GM23248 (cell line): ENCODE measurements around the gene PGLYRP3. TPM values are rescaled to one million over a fixed set of nuclear protein-coding genes. Genes with fewer than 3 reads are reported as not detected.
A peak's percentile ranks its signal among the peaks of the same experiment; 100 is the strongest.

Source experiments
- DNase-seq: peaks from one replicate; pipeline ENCODE4 v3.0.0-alpha.2; 2015
- H2AFZ ChIP-seq: fragments of 200-600 bp; sonication (generic); 2 replicates; pipeline ENCODE4 v1.6.1; 2016; ENCODE audit warnings: antibody characterized with exemption
- H3F3A ChIP-seq: fragments of 200-600 bp; sonication (generic); 2 replicates; pipeline ENCODE4 v1.6.1; 2016; ENCODE audit warnings: mild to moderate bottlenecking, antibody characterized with exemption, mixed run types; ENCODE audit not compliant: insufficient read depth
- H3K27ac ChIP-seq: fragments of 200-600 bp; sonication (generic); 2 replicates; pipeline ENCODE4 v1.5.1; 2016; ENCODE audit warnings: mild to moderate bottlenecking
- H3K27me3 ChIP-seq: fragments of 200-600 bp; sonication (generic); replicated peaks from 2 replicates; pipeline ENCODE4 v1.6.1; 2016; ENCODE audit warnings: mild to moderate bottlenecking; ENCODE audit not compliant: insufficient read depth
- H3K36me3 ChIP-seq: fragments of 200-600 bp; sonication (generic); 2 replicates; pipeline ENCODE4 v1.6.1; 2016; ENCODE audit warnings: low read depth, mild to moderate bottlenecking
- H3K4me1 ChIP-seq: fragments of 200-600 bp; sonication (generic); 2 replicates; pipeline ENCODE4 v1.6.1; 2016; ENCODE audit warnings: mild to moderate bottlenecking; ENCODE audit not compliant: insufficient read depth
- H3K4me2 ChIP-seq: fragments of 200-600 bp; sonication (generic); one replicate; pipeline ENCODE4 v1.6.1; 2016; ENCODE audit warnings: mild to moderate bottlenecking; ENCODE audit not compliant: unreplicated experiment
- H3K4me3 ChIP-seq: fragments of 200-600 bp; sonication (generic); 2 replicates; pipeline ENCODE4 v1.5.1; 2016; ENCODE audit warnings: mild to moderate bottlenecking
- H3K79me2 ChIP-seq: fragments of 200-600 bp; sonication (generic); 2 replicates; pipeline ENCODE4 v1.6.1; 2016; ENCODE audit warnings: mild to moderate bottlenecking; ENCODE audit not compliant: insufficient read depth
- H3K9ac ChIP-seq: fragments of 200-600 bp; sonication (generic); 2 replicates; pipeline ENCODE4 v1.6.1; 2016; ENCODE audit warnings: mild to moderate bottlenecking
- H3K9me2 ChIP-seq: fragments of 200-600 bp; sonication (generic); 2 replicates; pipeline ENCODE4 v1.6.1; 2016; ENCODE audit warnings: mixed run types, mild to moderate bottlenecking, moderate library complexity; ENCODE audit not compliant: insufficient read depth
- H3K9me3 ChIP-seq: fragments of 200-600 bp; sonication (generic); one replicate; pipeline ENCODE4 v1.6.1; 2017; ENCODE audit warnings: low read depth
- H4K20me1 ChIP-seq: fragments of 200-600 bp; sonication (generic); 2 replicates; pipeline ENCODE4 v1.6.0; 2016; ENCODE audit not compliant: insufficient read depth
- EZH2 ChIP-seq: fragments of 200-600 bp; sonication (generic); IDR thresholded peaks from 2 replicates; pipeline ENCODE4 v1.6.1; 2018; ENCODE audit warnings: antibody characterized with exemption, mild to moderate bottlenecking; ENCODE audit not compliant: insufficient read depth, poor library complexity, severe bottlenecking
- EZH2phosphoT487 ChIP-seq: fragments of 200-600 bp; sonication (generic); IDR thresholded peaks from 2 replicates; pipeline ENCODE4 v1.6.1; 2018; ENCODE audit warnings: antibody characterized with exemption, moderate library complexity, mild to moderate bottlenecking, low read depth; ENCODE audit not compliant: insufficient read depth
- WGBS, 2 experiments: methylation state at CpG; one replicate each; pipeline ENCODE4 v1.1.6; 2015 to 2017; ENCODE audit warnings: low lambda C conversion rate in 2 of 2, low coverage in 1 of 2; ENCODE audit errors: missing lambda C conversion rate in 2 of 2; 5-methylcytosine and 5-hydroxymethylcytosine counted together
- in situ Hi-C: fragments of 300-500 bp; cut with MboI; formaldehyde crosslinking; loops from 2 replicates; pipeline ENCODE4 v1.15.0; 2020
- polyA plus RNA-seq: library from polyadenylated mRNA; unstranded; fragments of >200 nt; fragmentation: Nextera tagmentation; extraction: Ambion mirVana; gene quantifications from 2 replicates; pipeline ENCODE4 v1.2.1, GENCODE V29; 2016
- total RNA-seq: library from RNA; depleted of rRNA; stranded (reverse); fragments of >200 nt; shearing (Covaris generic); gene quantifications from 2 replicates; pipeline ENCODE4 v1.2.3, GENCODE V29; 2014

PGLYRP3 gene
- total and polyA plus RNA-seq, 2 experiments from 2014 or later: not detected

- TF ChIP-seq EZH2phosphoT487 (no peak), EZH2 (no peak)
- peaks cover 28% of the 10 kb centered on the region for H3K27me3 ChIP-seq
- no peaks in the 10 kb centered on the region for H3K79me2 ChIP-seq
- H3K4me1 ChIP-seq: 0 out of 2 replicates have a peak, but pooled peaks cover 4% of the 10 kb centered on the region
- H3K27ac ChIP-seq: no peak within 1 kb of the TSS
- H3K4me3 ChIP-seq: no peak within 1 kb of the TSS
- 88% methylated on average over 3 of the region's 3 CpGs for WGBS, 2 experiments
- H3K9ac ChIP-seq: no peak within 1 kb of the TSS
- no peaks in the 10 kb centered on the region for H3K9me2 ChIP-seq
- DNase-seq: peak; percentile 4
- no peaks in the 10 kb centered on the region for H3K36me3 ChIP-seq
- no peak within 1 kb of the TSS for H3K4me2 ChIP-seq
- H2AFZ ChIP-seq: no peak within 1 kb of the TSS
- H4K20me1 ChIP-seq: no peaks in the 10 kb centered on the region
- no peaks in the 10 kb centered on the region for H3K9me3 ChIP-seq
- in situ Hi-C loops: no loop called here
- H3F3A ChIP-seq: no peaks in the 10 kb centered on the region
These were observed 53.4 kb downstream of the PGLYRP3 start, which contains the start of gene LORICRIN for GRCh38 chr1:153259387-153259786. Gene LORICRIN (plus strand): TSS chr1:153259687. CDS start chr1:153260950, 1,263 bp downstream.

GRCh38 chr1:153253693-153254092, 59.1 kb downstream of the PGLYRP3 start:
- H3K9me2 ChIP-seq: no peaks in the 10 kb centered on the region
- no peaks in the 10 kb centered on the region for H4K20me1 ChIP-seq
- H3K4me1 ChIP-seq: no peaks in the 10 kb centered on the region
- no peak overlapping the region for H3K4me2 ChIP-seq
- in situ Hi-C loops: no loop called here
- H3F3A ChIP-seq: no peaks in the 10 kb centered on the region
- no peaks in the 10 kb centered on the region for H3K79me2 ChIP-seq
- no peak overlapping the region for H3K27ac ChIP-seq
- 0 out of 2 replicates have a peak, but pooled peaks cover 5% of the 10 kb centered on the region for H3K27me3 ChIP-seq
- no peaks in the 10 kb centered on the region for H3K36me3 ChIP-seq
- no peaks in the 10 kb centered on the region for H3K9me3 ChIP-seq
- H3K9ac ChIP-seq: no peak overlapping the region
- H3K4me3 ChIP-seq: no peak overlapping the region
- H2AFZ ChIP-seq: no peak overlapping the region
- WGBS, 2 experiments: 0% methylated on average over 1 of the region's 1 CpG
- no peak for TF ChIP-seq EZH2
- TF ChIP-seq EZH2phosphoT487: no peak
- no peak for DNase-seq

GRCh38 chr1:153253076-153253475, 59.7 kb downstream of the PGLYRP3 start:
- no peaks in the 10 kb centered on the region for H3K4me1 ChIP-seq
- DNase-seq: no peak
- H3K4me2 ChIP-seq: no peak overlapping the region
- no peaks in the 10 kb centered on the region for H3K36me3 ChIP-seq
- no peaks in the 10 kb centered on the region for H3K79me2 ChIP-seq
- H4K20me1 ChIP-seq: no peaks in the 10 kb centered on the region
- no peaks in the 10 kb centered on the region for H3K9me2 ChIP-seq
- H3F3A ChIP-seq: no peaks in the 10 kb centered on the region
- no peak overlapping the region for H2AFZ ChIP-seq
- WGBS, 2 experiments: 18 to 27% methylated on average over 2 of the region's 2 CpGs
- in situ Hi-C loops: no loop called here
- no peak overlapping the region for H3K9ac ChIP-seq
- no peak overlapping the region for H3K4me3 ChIP-seq
- H3K27me3 ChIP-seq: 0 out of 2 replicates have a peak, but pooled peaks cover 5% of the 10 kb centered on the region
- TF ChIP-seq EZH2phosphoT487: no peak
- no peak for TF ChIP-seq EZH2
- H3K27ac ChIP-seq: no peak overlapping the region
- H3K9me3 ChIP-seq: no peaks in the 10 kb centered on the region

GRCh38 chr1:153251988-153252387, 60.8 kb downstream of the PGLYRP3 start:
- H3K36me3 ChIP-seq: no peaks in the 10 kb centered on the region
- no peak overlapping the region for H3K4me2 ChIP-seq
- no peak for TF ChIP-seq EZH2
- no peak for TF ChIP-seq EZH2phosphoT487
- no peak for DNase-seq
- H3K27ac ChIP-seq: no peak overlapping the region
- in situ Hi-C loops: no loop called here
- no peaks in the 10 kb centered on the region for H3K79me2 ChIP-seq
- no peaks in the 10 kb centered on the region for H4K20me1 ChIP-seq
- no peak overlapping the region for H3K9ac ChIP-seq
- H3K4me1 ChIP-seq: no peaks in the 10 kb centered on the region
- H3K9me2 ChIP-seq: no peaks in the 10 kb centered on the region
- H3K4me3 ChIP-seq: no peak overlapping the region
- 38 to 47% methylated on average over 4 of the region's 4 CpGs for WGBS, 2 experiments
- no peaks in the 10 kb centered on the region for H3K9me3 ChIP-seq
- no peak overlapping the region for H2AFZ ChIP-seq
- H3F3A ChIP-seq: no peaks in the 10 kb centered on the region
- H3K27me3 ChIP-seq: peaks cover 5% of the 10 kb centered on the region; the same call in 1 of the 2 replicates

GRCh38 chr1:153251562-153251961, 61.2 kb downstream of the PGLYRP3 start:
- no peaks in the 10 kb centered on the region for H3K79me2 ChIP-seq
- WGBS, 2 experiments: 35 to 43% methylated on average over 3 of the region's 3 CpGs
- H3K27ac ChIP-seq: no peak overlapping the region
- H3K27me3 ChIP-seq: peaks cover 9% of the 10 kb centered on the region; the same call in 1 of the 2 replicates
- no peak for TF ChIP-seq EZH2phosphoT487
- no peak for TF ChIP-seq EZH2
- no peaks in the 10 kb centered on the region for H3K9me2 ChIP-seq
- in situ Hi-C loops: no loop called here
- H3K4me2 ChIP-seq: no peak overlapping the region
- no peak overlapping the region for H3K9ac ChIP-seq
- no peak for DNase-seq
- H3F3A ChIP-seq: no peaks in the 10 kb centered on the region
- no peaks in the 10 kb centered on the region for H4K20me1 ChIP-seq
- no peak overlapping the region for H2AFZ ChIP-seq
- H3K36me3 ChIP-seq: no peaks in the 10 kb centered on the region
- H3K4me3 ChIP-seq: no peak overlapping the region
- H3K4me1 ChIP-seq: no peaks in the 10 kb centered on the region
- no peaks in the 10 kb centered on the region for H3K9me3 ChIP-seq
